A673 (cell line): ENCODE measurements around the gene APOO.

Source experiments
- CTCF ChIP-seq: fragments of 300-800, 200-600 bp; sonication (generic); conservative IDR thresholded peaks from 2 replicates; pipeline ENCODE4 v1.5.1; 2017; ENCODE audit warnings: low read depth, mild to moderate bottlenecking, antibody characterized with exemption, low read length, moderate library complexity, mixed read lengths
- EZH2 ChIP-seq: fragments of 200-600 bp; sonication (generic); IDR thresholded peaks from 2 replicates; pipeline ENCODE4 v1.6.1; 2017; ENCODE audit warnings: borderline replicate concordance, low read depth, mild to moderate bottlenecking, mixed read lengths, antibody characterized with exemption, low read length; ENCODE audit not compliant: poor library complexity, severe bottlenecking

GRCh38 chrX:23884427-23885024, 23.2 kb downstream of the APOO start:
- no peak for TF ChIP-seq CTCF
- TF ChIP-seq EZH2, result no peak
